IPS-NIHi7 (cell line): ENCODE measurements around the gene DDX11.
"Not testable (repeated sequence)": the region's sequence is repeated elsewhere in the genome, so short reads cannot be mapped to it uniquely, and the experiment has no call there.

Experiments
- DNase-seq: peaks from one replicate; pipeline ENCODE4 v3.0.0; 2012; ENCODE audit warnings: mixed read lengths; ENCODE audit errors: extremely low spot score

Gene DDX11

GRCh38 chr12:31066196-31066595 is 7.5 kb upstream of the DDX11 start:
- not testable (repeated sequence) for DNase-seq

- not testable (repeated sequence) for DNase-seq
These were observed 6.0 kb upstream of the DDX11 start for GRCh38 chr12:31067656-31068055.

DNA sequence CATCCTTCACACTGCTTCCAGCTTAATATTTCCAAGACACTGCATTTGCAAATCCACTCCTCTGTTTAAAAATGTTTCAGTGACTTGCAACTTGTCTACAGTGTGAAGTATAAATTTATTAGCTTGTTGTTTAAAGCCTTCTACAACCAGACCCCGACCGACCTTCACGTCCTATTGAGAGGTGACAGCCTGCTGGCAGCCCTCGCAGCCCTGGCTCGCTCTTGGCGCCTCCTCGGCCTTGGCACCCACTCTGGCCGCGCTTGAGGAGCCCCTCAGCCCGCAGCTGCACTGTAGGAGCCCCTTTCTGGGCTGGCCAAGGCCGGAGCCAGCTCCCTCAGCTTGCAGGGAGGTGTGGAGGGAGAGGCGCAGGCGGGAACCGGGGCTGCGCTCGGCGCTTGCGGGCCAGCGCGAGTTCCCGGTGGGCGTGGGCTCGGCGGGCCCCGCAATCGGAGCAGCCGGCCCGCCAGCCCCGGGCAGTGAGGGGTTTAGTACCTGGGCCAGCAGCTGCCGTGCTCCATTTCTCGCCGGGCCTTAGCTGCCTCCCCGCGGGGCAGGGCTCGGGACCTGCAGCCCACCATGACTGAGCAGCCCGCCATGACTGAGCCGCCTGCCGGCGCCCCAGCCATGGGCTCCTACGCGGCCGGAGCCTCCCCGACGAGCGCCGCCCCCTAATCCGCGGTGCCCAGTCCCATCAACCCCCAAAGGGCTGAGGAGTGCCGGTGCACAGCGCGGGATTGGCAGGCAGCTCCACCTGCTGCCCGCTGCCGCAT is 2.5 kb upstream of the DDX11 start:
- DNase-seq = not testable (repeated sequence)

DNA sequence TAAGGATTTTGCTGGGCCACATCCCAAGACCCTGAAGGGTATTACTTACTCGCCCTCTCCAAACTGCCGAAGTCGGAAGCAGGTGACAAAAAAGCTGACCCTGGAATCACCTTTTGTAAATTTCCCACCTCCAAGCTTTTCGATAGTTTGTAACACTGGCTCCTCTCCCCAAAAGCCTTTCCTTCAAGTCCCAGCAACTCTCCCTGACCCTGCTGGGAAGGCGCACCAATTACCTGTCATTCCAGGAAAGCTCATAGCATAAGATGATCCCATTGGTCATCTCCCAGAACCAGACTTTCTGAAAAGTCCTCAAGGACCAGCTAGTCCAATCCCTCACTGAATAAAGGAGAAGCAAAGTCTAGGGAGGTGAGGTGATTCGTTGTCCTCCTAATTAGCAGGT is 698 bp upstream of the DDX11 start:
- not testable (repeated sequence) for DNase-seq

- not testable (repeated sequence) for DNase-seq
These were observed 744 bp downstream of the DDX11 start for GRCh38 chr12:31074333-31074874.

- DNase-seq = not testable (repeated sequence)
These were observed 2.5 kb downstream of the DDX11 start for GRCh38 chr12:31076150-31076549.

DNA sequence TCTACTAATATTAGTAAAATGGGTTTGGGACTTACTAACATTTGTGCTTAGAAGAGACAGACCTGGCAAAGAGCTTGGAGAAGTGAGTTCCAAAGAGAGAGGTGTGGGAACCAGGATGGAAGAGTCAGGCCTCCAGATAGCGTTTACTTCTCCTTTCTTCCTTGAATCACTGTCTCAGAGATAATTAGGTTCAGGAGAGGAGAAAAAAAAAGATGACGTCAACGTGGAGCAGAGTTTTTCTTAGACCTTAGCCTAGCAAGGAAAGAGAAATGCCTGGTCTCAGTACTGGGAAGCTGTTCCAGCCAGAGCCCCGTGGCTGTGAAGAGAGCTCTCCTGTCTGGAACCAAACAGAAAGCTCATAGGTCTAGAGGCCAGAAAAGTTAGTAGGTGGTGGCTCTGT is 3.4 kb downstream of the DDX11 start:
- not testable (repeated sequence) for DNase-seq

- DNase-seq = not testable (repeated sequence)
These were observed 4.3 kb downstream of the DDX11 start for GRCh38 chr12:31077998-31078397.

- DNase-seq = not testable (repeated sequence)
These were observed 5.8 kb downstream of the DDX11 start for GRCh38 chr12:31079421-31079820.

DNA sequence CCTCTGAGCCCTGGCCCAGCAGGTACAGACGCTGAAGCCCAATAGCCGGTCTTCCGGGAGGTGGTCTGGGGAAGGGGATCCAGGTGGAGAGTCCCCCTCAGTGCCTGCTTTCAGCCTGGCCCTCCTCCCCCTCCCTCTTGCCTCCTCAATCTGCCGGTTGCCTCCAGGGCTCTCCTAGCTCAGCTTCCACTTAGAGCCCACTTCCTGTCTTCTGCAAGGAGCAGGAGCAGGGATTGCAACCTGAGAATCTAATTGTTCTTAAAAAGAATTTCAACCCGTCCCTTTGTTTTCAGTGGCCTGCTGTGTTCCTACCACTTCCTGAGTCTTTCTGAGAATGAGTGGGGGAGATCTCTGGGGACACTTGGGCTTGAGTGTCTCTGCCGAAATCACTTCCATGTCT is 6.6 kb downstream of the DDX11 start:
- DNase-seq = peak; percentile 52

DNA sequence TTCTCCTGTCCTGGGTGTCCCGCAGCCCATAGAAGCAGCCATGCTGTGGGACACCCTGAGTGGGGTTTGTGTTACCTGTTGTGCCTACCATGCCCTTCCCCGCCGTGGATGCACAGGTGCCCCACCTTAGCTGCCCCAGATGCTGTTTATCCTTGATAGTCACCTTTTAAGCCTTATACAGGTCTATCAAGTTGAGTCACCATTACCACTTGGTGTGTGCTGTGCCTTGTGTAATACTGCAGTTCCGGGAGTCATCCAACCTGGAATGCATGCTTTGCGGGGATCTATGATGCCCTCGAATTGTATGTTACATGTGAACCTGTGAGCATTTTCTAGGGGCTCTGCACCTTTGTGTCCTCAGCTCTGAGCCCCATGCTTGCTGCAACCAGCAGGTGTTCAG is 7.6 kb downstream of the DDX11 start:
- DNase-seq = not testable (repeated sequence)

- not testable (repeated sequence) for DNase-seq
These were observed 10.6 kb downstream of the DDX11 start for GRCh38 chr12:31084241-31084640.

- not testable (repeated sequence) for DNase-seq
These were observed 12.4 kb downstream of the DDX11 start for GRCh38 chr12:31086032-31086431.

- DNase-seq = not testable (repeated sequence)
These were observed 13.8 kb downstream of the DDX11 start for GRCh38 chr12:31087486-31087885.

GRCh38 chr12:31087956-31088355 is 14.3 kb downstream of the DDX11 start:
- not testable (repeated sequence) for DNase-seq

GRCh38 chr12:31089072-31089471 is 15.4 kb downstream of the DDX11 start:
- DNase-seq = no peak

DNA sequence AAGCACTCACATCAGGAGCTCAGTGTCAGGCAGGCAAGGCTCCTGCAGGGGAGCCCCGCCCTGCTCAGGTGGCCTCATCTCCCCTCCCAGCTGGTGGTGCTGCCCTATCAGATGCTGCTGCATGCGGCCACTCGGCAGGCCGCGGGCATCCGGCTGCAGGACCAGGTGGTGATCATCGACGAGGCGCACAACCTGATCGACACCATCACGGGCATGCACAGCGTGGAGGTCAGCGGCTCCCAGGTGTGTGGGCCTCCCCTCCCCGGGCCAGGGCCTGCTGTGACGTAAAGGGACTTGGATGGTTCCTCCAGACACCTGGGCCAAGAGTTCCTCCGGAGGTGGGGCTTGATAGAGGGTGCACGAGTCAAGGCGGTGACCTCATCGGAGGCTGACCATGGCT is 18.0 kb downstream of the DDX11 start:
- DNase-seq = not testable (repeated sequence)

DNA sequence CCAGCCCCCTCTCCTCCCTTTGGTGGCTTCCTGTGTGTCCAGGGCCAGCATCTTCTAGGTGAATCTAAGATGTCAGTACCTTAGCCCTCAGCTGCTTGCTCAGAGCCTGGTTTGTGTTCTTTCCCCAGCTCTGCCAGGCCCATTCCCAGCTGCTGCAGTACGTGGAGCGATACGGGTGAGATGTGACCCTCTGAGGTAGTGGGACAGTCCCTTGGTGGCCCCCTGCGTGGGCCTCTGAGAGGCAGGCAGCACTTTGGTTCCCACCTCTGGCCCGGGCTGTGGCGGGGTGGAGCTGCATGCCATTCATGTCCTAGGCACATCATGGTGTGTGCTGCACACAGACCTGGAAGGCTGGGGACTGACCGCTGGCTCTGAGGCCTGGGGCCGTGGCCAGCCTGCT is 19.1 kb downstream of the DDX11 start:
- not testable (repeated sequence) for DNase-seq

GRCh38 chr12:31095080-31095860 is 21.6 kb downstream of the DDX11 start:
- not testable (repeated sequence) for DNase-seq

DNA sequence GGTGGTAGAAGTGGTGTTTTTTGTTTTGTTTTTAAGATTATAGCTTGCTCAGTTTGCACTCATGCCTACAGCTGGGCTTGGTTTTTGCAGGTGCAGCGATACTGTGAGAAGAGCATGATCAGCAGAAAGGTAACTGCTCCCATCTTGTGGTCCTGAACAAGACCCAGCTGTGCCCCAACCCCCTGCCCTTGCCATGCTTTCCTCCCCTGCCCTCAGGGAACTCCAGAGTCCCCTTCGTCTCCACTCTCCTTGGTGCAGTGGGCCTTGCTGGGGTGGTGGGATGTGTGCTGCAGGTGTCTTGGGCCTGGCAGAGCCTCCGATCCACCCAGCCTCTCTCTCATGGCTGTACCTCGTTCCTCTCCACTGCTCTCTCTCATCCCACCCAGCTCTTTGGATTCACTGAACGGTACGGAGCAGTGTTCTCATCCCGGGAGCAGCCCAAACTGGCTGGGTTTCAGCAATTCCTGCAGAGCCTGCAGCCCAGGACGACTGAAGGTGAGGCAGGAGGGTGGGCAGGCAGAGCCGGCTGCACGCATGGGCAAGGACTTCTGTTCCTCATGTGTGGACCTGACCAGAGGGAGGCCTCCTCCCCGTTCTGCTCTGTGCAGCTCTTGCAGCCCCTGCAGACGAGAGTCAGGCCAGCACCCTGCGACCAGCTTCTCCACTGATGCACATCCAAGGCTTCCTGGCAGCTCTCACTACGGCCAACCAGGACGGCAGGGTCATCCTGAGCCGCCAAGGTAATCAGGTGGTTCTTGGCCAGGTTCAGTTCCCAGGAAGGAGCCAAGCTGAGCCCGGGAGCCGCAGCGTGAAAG is 22.8 kb downstream of the DDX11 start:
- DNase-seq = not testable (repeated sequence)

- DNase-seq = not testable (repeated sequence)
These were observed 24.2 kb downstream of the DDX11 start for GRCh38 chr12:31097819-31098218.

DNA sequence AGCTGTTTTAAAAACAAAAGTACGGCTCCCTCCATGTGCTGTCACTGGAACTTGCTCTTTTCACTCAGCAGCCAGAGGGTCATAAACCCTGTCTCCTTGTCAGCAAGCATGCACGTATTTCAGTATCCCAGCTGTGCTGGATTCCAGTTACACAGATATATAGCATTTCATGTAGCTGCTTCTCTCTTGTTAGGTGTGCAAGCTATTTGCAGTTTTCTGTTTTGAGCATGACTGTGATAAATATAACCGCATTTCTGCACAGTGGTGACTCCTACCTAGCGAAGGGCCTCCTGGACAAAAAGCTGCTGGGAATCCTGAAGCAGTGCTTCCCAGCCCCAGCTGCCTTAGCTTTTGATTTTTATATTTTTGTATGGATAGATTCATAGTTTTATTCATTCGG is 24.7 kb downstream of the DDX11 start:
- DNase-seq = not testable (repeated sequence)
